Parathyroid adenoma (tissue), 2 donors: Measurements from ENCODE around the gene CAP2.

ENCODE experiments used
- H2AFZ ChIP-seq: fragments of 300-600 bp; sonication (generic); one replicate; pipeline ENCODE4 v1.7.0; 2017; ENCODE audit warnings: antibody characterized with exemption, mild to moderate bottlenecking
- H3K27ac ChIP-seq: fragments of 300-600 bp; sonication (generic); one replicate; pipeline ENCODE4 v1.7.0; 2017
- H3K27me3 ChIP-seq: fragments of 300-600 bp; sonication (generic); one replicate; pipeline ENCODE4 v1.7.0; 2017; ENCODE audit warnings: low read length; ENCODE audit not compliant: control insufficient read depth, insufficient read depth
- H3K36me3 ChIP-seq: fragments of 300-600 bp; sonication (generic); one replicate; pipeline ENCODE4 v1.7.0; 2017; ENCODE audit warnings: low read length; ENCODE audit not compliant: control insufficient read depth, insufficient read depth
- H3K4me1 ChIP-seq: fragments of 300-600 bp; sonication (generic); one replicate; pipeline ENCODE4 v1.7.0; 2017; ENCODE audit warnings: control low read depth
- H3K4me2 ChIP-seq: fragments of 300-600 bp; sonication (generic); one replicate; pipeline ENCODE4 v1.7.0; 2017; ENCODE audit warnings: low read length
- H3K4me3 ChIP-seq: fragments of 300-600 bp; sonication (generic); one replicate; pipeline ENCODE4 v1.7.0; 2017; ENCODE audit warnings: low read depth, low read length
- H3K79me2 ChIP-seq: fragments of 300-600 bp; sonication (generic); one replicate; pipeline ENCODE4 v1.7.0; 2017; ENCODE audit warnings: control low read depth
- H3K9ac ChIP-seq: fragments of 300-600 bp; sonication (generic); one replicate; pipeline ENCODE4 v1.7.0; 2017; ENCODE audit warnings: mild to moderate bottlenecking
- H3K9me3 ChIP-seq: fragments of 300-600 bp; sonication (generic); one replicate; pipeline ENCODE4 v1.7.0; 2017; ENCODE audit warnings: low read length; ENCODE audit not compliant: control insufficient read depth
- CTCF ChIP-seq: fragments of 300-600 bp; sonication (generic); IDR thresholded peaks from one replicate; pipeline ENCODE4 v1.7.0; 2017; ENCODE audit warnings: antibody characterized with exemption, mild to moderate bottlenecking
- donor health status: primary hyperparathyroidism.

Gene CAP2

DNA sequence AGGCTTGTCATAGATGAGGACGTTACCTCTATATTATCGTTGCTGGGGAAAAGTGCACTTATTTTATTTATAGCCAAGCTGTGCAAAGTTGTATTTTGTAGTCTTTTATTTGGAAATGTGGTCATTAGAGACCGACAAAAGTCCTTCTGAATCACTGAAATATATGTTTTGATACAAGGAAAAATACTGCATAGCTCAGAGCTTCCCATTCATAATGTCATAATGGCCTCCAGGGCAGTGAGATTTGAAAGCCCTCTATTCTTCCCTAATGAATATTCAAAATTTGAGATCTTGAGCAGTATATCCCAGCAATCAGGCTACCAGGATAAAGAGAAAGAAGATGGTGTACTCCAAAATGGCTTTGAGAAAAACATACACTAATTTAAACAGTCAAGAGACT lies 64.6 kb downstream of the CAP2 start:
- Histone ChIP-seq H3K9ac (no peak overlapping the region), H3K4me1 (no peaks in the 10 kb centered on the region), H3K4me2 (no peak overlapping the region), H3K27me3 (no peaks in the 10 kb centered on the region), H3K4me3 (no peak overlapping the region), H3K79me2 (no peaks in the 10 kb centered on the region), H3K9me3 (no peaks in the 10 kb centered on the region), H2AFZ (no peak overlapping the region), H3K36me3 (no peaks in the 10 kb centered on the region), H3K27ac (no peak overlapping the region)
- TF ChIP-seq CTCF: no peak

GRCh38 chr6:17458966-17459365 lies 65.6 kb downstream of the CAP2 start:
- H3K36me3 ChIP-seq: no peaks in the 10 kb centered on the region
- H3K79me2 ChIP-seq: no peaks in the 10 kb centered on the region
- no peak overlapping the region for H3K9ac ChIP-seq
- H3K27me3 ChIP-seq: no peaks in the 10 kb centered on the region
- TF ChIP-seq CTCF: no peak
- H3K4me2 ChIP-seq: no peak overlapping the region
- no peaks in the 10 kb centered on the region for H3K9me3 ChIP-seq
- H3K4me3 ChIP-seq: no peak overlapping the region
- no peak overlapping the region for H3K27ac ChIP-seq
- H3K4me1 ChIP-seq: no peaks in the 10 kb centered on the region
- no peak overlapping the region for H2AFZ ChIP-seq

DNA sequence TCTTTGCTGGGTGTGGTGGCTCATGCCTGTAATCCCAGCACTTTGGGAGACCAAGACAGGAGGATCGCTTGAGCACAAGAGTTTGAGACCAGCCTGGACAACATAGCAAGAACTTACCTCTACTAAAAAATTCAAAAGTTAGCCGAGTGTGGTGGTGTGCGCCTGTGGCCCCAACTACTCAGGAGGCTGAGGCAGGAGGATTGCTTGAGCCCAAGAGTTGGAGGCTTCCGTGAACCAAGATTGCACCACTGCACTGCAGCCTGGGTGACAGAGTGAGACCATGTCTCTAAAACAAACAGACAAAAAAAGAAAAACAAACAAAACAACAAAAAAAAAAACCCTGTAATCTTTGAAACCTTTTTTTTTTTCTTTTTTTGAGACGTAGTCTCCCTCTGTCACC lies 67.5 kb downstream of the CAP2 start:
- Histone ChIP-seq H3K27ac (no peak overlapping the region), H3K9me3 (no peaks in the 10 kb centered on the region), H3K36me3 (no peaks in the 10 kb centered on the region), H2AFZ (no peak overlapping the region), H3K4me3 (no peak overlapping the region), H3K27me3 (no peaks in the 10 kb centered on the region), H3K4me1 (no peaks in the 10 kb centered on the region), H3K9ac (no peak overlapping the region), H3K79me2 (no peaks in the 10 kb centered on the region), H3K4me2 (no peak overlapping the region)
- TF ChIP-seq CTCF: no peak

DNA sequence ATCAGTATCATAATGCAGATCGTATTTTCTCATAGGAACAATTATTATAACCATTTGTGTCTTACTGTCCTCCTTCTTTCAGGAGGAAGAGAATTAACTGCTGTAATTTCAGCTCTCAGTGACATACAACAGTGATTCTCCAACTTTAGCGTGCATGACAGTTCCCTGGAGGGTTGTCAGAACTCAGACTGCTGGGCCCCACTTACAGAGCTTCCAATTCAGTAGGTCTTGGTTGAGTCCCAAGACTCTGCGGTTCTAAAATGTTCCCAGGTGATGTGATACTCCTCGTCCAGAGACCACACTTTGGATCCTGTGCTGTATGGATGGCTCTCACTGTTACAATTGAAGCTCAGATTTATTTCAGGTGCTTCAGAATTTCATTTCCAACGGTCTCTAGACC lies 72.8 kb downstream of the CAP2 start:
- Histone ChIP-seq H3K79me2 (no peaks in the 10 kb centered on the region), H3K4me2 (no peak overlapping the region), H3K9me3 (no peaks in the 10 kb centered on the region), H3K9ac (no peak overlapping the region), H3K4me3 (no peak overlapping the region), H3K4me1 (peaks cover 17% of the 10 kb centered on the region), H3K27ac (no peak overlapping the region), H2AFZ (no peak overlapping the region), H3K27me3 (no peaks in the 10 kb centered on the region), H3K36me3 (no peaks in the 10 kb centered on the region)
- TF ChIP-seq CTCF: no peak

DNA sequence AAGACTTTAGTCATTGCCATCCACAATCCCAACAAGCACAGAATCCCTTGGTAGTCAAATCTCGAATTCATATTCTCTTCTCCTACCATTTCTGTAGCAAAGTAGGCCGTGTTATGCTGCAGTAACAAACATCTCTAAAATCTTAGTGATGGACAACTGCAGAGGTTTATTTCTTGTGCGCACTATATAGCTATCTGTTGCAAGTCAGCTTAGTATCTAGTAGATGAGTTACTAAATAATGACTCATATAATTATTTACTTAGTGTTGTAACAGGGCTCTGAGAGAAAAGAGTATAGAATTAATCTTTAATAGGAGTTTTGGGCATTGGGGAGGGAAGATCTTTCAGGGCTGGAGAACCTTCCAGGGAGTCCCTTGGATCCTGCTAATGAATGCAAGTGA lies 73.3 kb downstream of the CAP2 start:
- Histone ChIP-seq H3K36me3 (no peaks in the 10 kb centered on the region), H3K9ac (no peak overlapping the region), H3K79me2 (no peaks in the 10 kb centered on the region), H3K4me1 (peaks cover 19% of the 10 kb centered on the region), H3K4me3 (no peak overlapping the region), H3K9me3 (no peaks in the 10 kb centered on the region), H3K4me2 (no peak overlapping the region), H2AFZ (no peak overlapping the region), H3K27ac (no peak overlapping the region), H3K27me3 (no peaks in the 10 kb centered on the region)
- no peak for TF ChIP-seq CTCF
